ENCODE data around the gene NDUFAF8.

Gene NDUFAF8

DNA sequence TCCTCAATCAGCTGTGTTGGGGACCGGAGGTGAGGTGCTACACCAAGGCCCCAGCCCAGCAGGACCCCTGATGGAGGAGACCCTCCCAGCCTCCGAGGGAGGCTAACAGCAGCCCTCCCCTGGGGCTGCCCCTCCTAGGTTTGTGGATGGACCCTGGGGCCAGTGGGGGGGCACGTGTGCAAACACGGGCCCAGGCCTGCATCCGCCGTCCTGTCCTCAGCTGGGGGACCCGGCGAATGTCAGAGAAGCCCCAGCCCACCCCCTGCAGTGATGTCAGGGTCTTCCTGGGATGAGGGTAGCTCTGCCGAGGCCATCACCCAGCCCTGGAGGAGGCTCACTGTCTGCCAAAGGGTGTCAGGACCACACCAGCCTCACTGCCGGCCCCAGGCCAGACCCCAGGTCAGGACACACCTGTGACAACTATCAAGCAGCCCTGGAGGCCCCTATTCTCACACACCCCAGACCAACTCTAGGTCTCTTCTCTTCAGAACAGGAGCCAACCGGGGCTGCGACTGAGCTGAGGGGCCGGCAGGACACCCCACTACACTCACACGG is 43.1 kb upstream of the NDUFAF8 start (continued):
- TF ChIP-seq ZFP30 (CRISPR knock-in tag; IDR thresholded peaks at IDR 0.05) (no peak), SNAI2 (CRISPR knock-in tag; IDR thresholded peaks at IDR 0.05) (no peak), TCF4 (CRISPR knock-in tag; IDR thresholded peaks at IDR 0.05; ENCODE audit: borderline replicate concordance) (no peak), ZNF8 (CRISPR knock-in tag; IDR thresholded peaks at IDR 0.05) (no peak), GLIS3 (CRISPR knock-in tag; IDR thresholded peaks at IDR 0.05) (no peak)

DNA sequence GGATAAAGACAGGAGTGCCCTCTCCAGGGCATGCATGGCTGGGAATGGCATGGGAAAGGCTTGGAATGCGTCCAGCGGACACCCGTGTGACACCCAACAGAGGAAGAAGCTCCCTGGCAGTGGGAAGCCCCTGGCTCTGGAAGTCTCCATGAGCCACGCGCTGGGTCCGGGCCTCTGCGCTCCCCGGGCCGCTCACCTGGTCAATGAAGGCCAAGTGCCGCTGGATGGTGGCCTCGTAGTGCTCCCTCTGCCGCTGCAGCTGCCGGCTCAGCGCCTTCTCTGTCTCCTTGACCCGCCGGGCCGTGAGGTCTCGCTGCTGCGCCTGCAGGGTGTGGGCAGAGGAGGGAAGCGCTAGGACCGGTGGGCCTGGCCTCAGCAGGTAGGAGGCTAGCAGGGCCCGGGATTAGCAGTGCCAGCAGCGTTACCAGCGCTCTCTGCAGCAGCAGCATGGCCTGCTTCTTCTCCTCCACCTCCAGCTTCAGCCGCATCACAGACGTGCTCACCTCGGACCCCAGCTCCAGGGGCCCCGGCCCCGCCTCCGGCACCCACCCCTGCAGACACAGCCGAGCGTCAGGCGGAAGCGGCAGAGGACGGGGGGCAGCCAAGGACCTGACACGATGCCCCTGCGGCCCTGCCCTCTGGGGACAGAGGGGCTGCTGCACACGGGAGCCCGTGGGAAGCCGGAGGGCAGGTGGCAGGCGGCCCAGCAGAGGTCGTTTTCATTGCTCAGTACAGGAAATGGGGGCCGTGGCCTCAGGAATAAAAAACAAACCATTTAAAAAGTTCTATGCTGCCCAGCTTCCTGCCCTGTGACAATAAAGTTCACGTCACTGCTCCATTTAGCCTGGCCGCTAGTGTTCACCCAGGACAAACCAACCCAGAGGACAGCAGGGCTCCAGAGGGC is 42.4 kb upstream of the NDUFAF8 start:
- TF ChIP-seq ZNF70 (CRISPR knock-in tag; IDR thresholded peaks at IDR 0.05) (no peak), CSDC2 (CRISPR knock-in tag; IDR thresholded peaks at IDR 0.05) (no peak), SNAI2 (CRISPR knock-in tag; IDR thresholded peaks at IDR 0.05) (no peak), TCF4 (CRISPR knock-in tag; IDR thresholded peaks at IDR 0.05; ENCODE audit: borderline replicate concordance) (no peak), OSR1 (CRISPR knock-in tag; IDR thresholded peaks at IDR 0.05) (no peak), ZC3H10 (CRISPR knock-in tag; IDR thresholded peaks at IDR 0.05) (no peak), ESRRG (CRISPR knock-in tag; IDR thresholded peaks at IDR 0.05) (no peak), RARB (CRISPR knock-in tag; IDR thresholded peaks at IDR 0.05) (no peak), PPARA (CRISPR knock-in tag; IDR thresholded peaks at IDR 0.05; ENCODE audit: borderline replicate concordance) (no peak), TOX (CRISPR knock-in tag; IDR thresholded peaks at IDR 0.05; ENCODE audit: borderline replicate concordance) (no peak), ZNF565 (CRISPR knock-in tag; conservative IDR thresholded peaks at IDR 0.05; ENCODE audit: low read depth) (no peak), ISL1 (CRISPR knock-in tag; IDR thresholded peaks at IDR 0.05) (no peak), ZNF8 (CRISPR knock-in tag; IDR thresholded peaks at IDR 0.05) (no peak), BACH2 (CRISPR knock-in tag; IDR thresholded peaks at IDR 0.05; ENCODE audit: borderline replicate concordance) (no peak), ZFP30 (CRISPR knock-in tag; IDR thresholded peaks at IDR 0.05) (no peak), ARNTL (CRISPR knock-in tag; IDR thresholded peaks at IDR 0.05; ENCODE audit: borderline replicate concordance, low read depth) (no peak)
- TF ChIP-seq, protein P1, sequence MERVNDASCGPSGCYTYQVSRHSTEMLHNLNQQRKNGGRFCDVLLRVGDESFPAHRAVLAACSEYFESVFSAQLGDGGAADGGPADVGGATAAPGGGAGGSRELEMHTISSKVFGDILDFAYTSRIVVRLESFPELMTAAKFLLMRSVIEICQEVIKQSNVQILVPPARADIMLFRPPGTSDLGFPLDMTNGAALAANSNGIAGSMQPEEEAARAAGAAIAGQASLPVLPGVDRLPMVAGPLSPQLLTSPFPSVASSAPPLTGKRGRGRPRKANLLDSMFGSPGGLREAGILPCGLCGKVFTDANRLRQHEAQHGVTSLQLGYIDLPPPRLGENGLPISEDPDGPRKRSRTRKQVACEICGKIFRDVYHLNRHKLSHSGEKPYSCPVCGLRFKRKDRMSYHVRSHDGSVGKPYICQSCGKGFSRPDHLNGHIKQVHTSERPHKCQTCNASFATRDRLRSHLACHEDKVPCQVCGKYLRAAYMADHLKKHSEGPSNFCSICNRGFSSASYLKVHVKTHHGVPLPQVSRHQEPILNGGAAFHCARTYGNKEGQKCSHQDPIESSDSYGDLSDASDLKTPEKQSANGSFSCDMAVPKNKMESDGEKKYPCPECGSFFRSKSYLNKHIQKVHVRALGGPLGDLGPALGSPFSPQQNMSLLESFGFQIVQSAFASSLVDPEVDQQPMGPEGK (CRISPR knock-in tag; IDR thresholded peaks at IDR 0.05; ENCODE audit: borderline replicate concordance): no peak
- TF ChIP-seq, protein P2, sequence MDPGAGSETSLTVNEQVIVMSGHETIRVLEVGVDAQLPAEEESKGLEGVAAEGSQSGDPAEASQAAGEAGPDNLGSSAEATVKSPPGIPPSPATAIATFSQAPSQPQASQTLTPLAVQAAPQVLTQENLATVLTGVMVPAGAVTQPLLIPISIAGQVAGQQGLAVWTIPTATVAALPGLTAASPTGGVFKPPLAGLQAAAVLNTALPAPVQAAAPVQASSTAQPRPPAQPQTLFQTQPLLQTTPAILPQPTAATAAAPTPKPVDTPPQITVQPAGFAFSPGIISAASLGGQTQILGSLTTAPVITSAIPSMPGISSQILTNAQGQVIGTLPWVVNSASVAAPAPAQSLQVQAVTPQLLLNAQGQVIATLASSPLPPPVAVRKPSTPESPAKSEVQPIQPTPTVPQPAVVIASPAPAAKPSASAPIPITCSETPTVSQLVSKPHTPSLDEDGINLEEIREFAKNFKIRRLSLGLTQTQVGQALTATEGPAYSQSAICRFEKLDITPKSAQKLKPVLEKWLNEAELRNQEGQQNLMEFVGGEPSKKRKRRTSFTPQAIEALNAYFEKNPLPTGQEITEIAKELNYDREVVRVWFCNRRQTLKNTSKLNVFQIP (CRISPR knock-in tag; IDR thresholded peaks at IDR 0.05; ENCODE audit: borderline replicate concordance, low read depth): no peak
- TF ChIP-seq, protein P3, sequence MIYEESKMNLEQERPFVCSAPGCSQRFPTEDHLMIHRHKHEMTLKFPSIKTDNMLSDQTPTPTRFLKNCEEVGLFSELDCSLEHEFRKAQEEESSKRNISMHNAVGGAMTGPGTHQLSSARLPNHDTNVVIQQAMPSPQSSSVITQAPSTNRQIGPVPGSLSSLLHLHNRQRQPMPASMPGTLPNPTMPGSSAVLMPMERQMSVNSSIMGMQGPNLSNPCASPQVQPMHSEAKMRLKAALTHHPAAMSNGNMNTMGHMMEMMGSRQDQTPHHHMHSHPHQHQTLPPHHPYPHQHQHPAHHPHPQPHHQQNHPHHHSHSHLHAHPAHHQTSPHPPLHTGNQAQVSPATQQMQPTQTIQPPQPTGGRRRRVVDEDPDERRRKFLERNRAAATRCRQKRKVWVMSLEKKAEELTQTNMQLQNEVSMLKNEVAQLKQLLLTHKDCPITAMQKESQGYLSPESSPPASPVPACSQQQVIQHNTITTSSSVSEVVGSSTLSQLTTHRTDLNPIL (CRISPR knock-in tag; IDR thresholded peaks at IDR 0.05; ENCODE audit: low read depth): no peak
- TF ChIP-seq, protein P4, sequence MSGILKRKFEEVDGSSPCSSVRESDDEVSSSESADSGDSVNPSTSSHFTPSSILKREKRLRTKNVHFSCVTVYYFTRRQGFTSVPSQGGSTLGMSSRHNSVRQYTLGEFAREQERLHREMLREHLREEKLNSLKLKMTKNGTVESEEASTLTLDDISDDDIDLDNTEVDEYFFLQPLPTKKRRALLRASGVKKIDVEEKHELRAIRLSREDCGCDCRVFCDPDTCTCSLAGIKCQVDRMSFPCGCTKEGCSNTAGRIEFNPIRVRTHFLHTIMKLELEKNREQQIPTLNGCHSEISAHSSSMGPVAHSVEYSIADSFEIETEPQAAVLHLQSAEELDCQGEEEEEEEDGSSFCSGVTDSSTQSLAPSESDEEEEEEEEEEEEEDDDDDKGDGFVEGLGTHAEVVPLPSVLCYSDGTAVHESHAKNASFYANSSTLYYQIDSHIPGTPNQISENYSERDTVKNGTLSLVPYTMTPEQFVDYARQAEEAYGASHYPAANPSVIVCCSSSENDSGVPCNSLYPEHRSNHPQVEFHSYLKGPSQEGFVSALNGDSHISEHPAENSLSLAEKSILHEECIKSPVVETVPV (CRISPR knock-in tag; IDR thresholded peaks at IDR 0.05): no peak
- ATAC-seq: no peak

DNA sequence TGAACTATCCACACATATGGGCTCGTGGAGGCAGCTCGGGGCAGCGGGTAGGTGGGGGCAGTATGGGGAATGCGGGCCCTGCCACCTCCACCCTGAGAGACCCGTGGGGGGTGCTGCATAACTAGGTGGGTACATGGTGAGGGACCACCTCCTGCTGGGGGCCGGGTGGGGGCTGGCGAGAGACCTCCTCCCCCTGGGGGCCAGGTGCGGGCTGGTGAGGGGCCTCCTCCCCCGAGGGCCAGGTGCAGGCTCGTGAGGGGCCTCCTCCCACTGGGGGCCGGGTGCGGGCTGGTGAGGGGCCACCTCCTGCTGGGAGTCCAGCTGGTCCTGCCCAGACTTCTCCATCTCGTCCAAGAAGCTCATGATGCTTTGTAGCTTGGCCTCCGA is 41.7 kb upstream of the NDUFAF8 start:
- no peak for ATAC-seq
- TF ChIP-seq ZNF70 (CRISPR knock-in tag; IDR thresholded peaks at IDR 0.05): no peak
- TF ChIP-seq ARNTL (CRISPR knock-in tag; IDR thresholded peaks at IDR 0.05; ENCODE audit: borderline replicate concordance, low read depth): no peak
- no peak for TF ChIP-seq CSDC2 (CRISPR knock-in tag; IDR thresholded peaks at IDR 0.05)
- no peak for TF ChIP-seq SNAI2 (CRISPR knock-in tag; IDR thresholded peaks at IDR 0.05)
- TF ChIP-seq ZNF565 (CRISPR knock-in tag; conservative IDR thresholded peaks at IDR 0.05; ENCODE audit: low read depth): no peak
- TF ChIP-seq GLIS3 (CRISPR knock-in tag; IDR thresholded peaks at IDR 0.05): no peak
- TF ChIP-seq, protein P1 (CRISPR knock-in tag; IDR thresholded peaks at IDR 0.05; ENCODE audit: borderline replicate concordance): no peak
- no peak for TF ChIP-seq RARB (CRISPR knock-in tag; IDR thresholded peaks at IDR 0.05)
- TF ChIP-seq TCF4 (CRISPR knock-in tag; IDR thresholded peaks at IDR 0.05; ENCODE audit: borderline replicate concordance): no peak
- TF ChIP-seq ESRRG (CRISPR knock-in tag; IDR thresholded peaks at IDR 0.05): no peak
- TF ChIP-seq, protein P3 (CRISPR knock-in tag; IDR thresholded peaks at IDR 0.05; ENCODE audit: low read depth): no peak

Measured in SK-N-SH treated with all-trans-retinoic acid at 6 μM for 48 hours (cell line).